UCSD-AML1 (cell line): ENCODE results near the gene ST3GAL5.

Experiments used
- DNase-seq: peaks from one replicate; lab custom pipeline; 2025; ENCODE audit not compliant: unreplicated experiment; lab: John Stamatoyannopoulos, UW

The ST3GAL5 gene

GRCh38 chr2:85811180-85812093, 77.4 kb downstream of the ST3GAL5 start:
- no peak for DNase-seq

- DNase-seq, result no peak
These were observed 78.2 kb downstream of the ST3GAL5 start for GRCh38 chr2:85810371-85811179.

- DNase-seq, result no peak
These were observed 81.0 kb downstream of the ST3GAL5 start for GRCh38 chr2:85807756-85808155.

GRCh38 chr2:85806358-85807118, 82.3 kb downstream of the ST3GAL5 start:
- no peak for DNase-seq

GRCh38 chr2:85804583-85804982, 84.2 kb downstream of the ST3GAL5 start:
- DNase-seq, result no peak

GRCh38 chr2:85803704-85804425, 84.9 kb downstream of the ST3GAL5 start:
- DNase-seq, result no peak

GRCh38 chr2:85802354-85803103, 86.3 kb downstream of the ST3GAL5 start:
- DNase-seq, result no peak

GRCh38 chr2:85801871-85802270, 86.9 kb downstream of the ST3GAL5 start:
- DNase-seq, result no peak

GRCh38 chr2:85800586-85800985, 88.2 kb downstream of the ST3GAL5 start:
- DNase-seq, result no peak

GRCh38 chr2:85799215-85799956, 89.4 kb downstream of the ST3GAL5 start:
- DNase-seq, result no peak

GRCh38 chr2:85797921-85798320, 90.9 kb downstream of the ST3GAL5 start:
- no peak for DNase-seq

- no peak for DNase-seq
These were observed 91.5 kb downstream of the ST3GAL5 start for GRCh38 chr2:85797263-85797660.

- no peak for DNase-seq
These were observed 92.2 kb downstream of the ST3GAL5 start for GRCh38 chr2:85796341-85797262.

- DNase-seq, result no peak
These were observed 92.8 kb downstream of the ST3GAL5 start for GRCh38 chr2:85796046-85796340.

GRCh38 chr2:85795331-85796045, 93.3 kb downstream of the ST3GAL5 start:
- no peak for DNase-seq

GRCh38 chr2:85794491-85795121, 94.2 kb downstream of the ST3GAL5 start:
- no peak for DNase-seq

- no peak for DNase-seq
These were observed 94.8 kb downstream of the ST3GAL5 start for GRCh38 chr2:85794038-85794441.
